Effector CD8-positive, alpha-beta T cell (primary cell): ENCODE results near the gene CADM2.

Source experiments
- DNase-seq: peaks from one replicate; lab custom pipeline; 2025; lab: John Stamatoyannopoulos, UW

The CADM2 gene

GRCh38 chr3:85321892-85322291 is 363.1 kb downstream of the CADM2 start:
- DNase-seq: no peak

GRCh38 chr3:85330071-85330470 is 371.3 kb downstream of the CADM2 start:
- DNase-seq: no peak

GRCh38 chr3:85337895-85338294 is 379.1 kb downstream of the CADM2 start:
- no peak for DNase-seq

GRCh38 chr3:85342915-85343314 is 384.1 kb downstream of the CADM2 start:
- DNase-seq: no peak

- DNase-seq: no peak
These were observed 396.8 kb downstream of the CADM2 start for GRCh38 chr3:85355572-85355971.

GRCh38 chr3:85360742-85361387 is 402.1 kb downstream of the CADM2 start:
- DNase-seq: no peak

- no peak for DNase-seq
These were observed 405.6 kb downstream of the CADM2 start for GRCh38 chr3:85364296-85364909.

GRCh38 chr3:85370341-85370740 is 411.6 kb downstream of the CADM2 start:
- DNase-seq: no peak

GRCh38 chr3:85376131-85376530 is 417.3 kb downstream of the CADM2 start:
- no peak for DNase-seq

- DNase-seq: no peak
These were observed 418.3 kb downstream of the CADM2 start for GRCh38 chr3:85377115-85377514.

- DNase-seq: no peak
These were observed 425.6 kb downstream of the CADM2 start for GRCh38 chr3:85384372-85384771.

GRCh38 chr3:85387913-85388505 is 429.2 kb downstream of the CADM2 start:
- no peak for DNase-seq

GRCh38 chr3:85394424-85394823 is 435.6 kb downstream of the CADM2 start:
- DNase-seq: no peak

- no peak for DNase-seq
These were observed 438.6 kb downstream of the CADM2 start for GRCh38 chr3:85397434-85397833.

- DNase-seq: no peak
These were observed 467.3 kb downstream of the CADM2 start for GRCh38 chr3:85426121-85426520.

- DNase-seq: no peak
These were observed 468.7 kb downstream of the CADM2 start for GRCh38 chr3:85427467-85427866.

- no peak for DNase-seq
These were observed 473.3 kb downstream of the CADM2 start for GRCh38 chr3:85432081-85432480.

GRCh38 chr3:85433319-85433718 is 474.5 kb downstream of the CADM2 start:
- DNase-seq: no peak

GRCh38 chr3:85455561-85456200 is 496.9 kb downstream of the CADM2 start:
- no peak for DNase-seq

- no peak for DNase-seq
These were observed 515.5 kb downstream of the CADM2 start for GRCh38 chr3:85474241-85474640.

GRCh38 chr3:85475346-85475745 is 516.6 kb downstream of the CADM2 start:
- DNase-seq: no peak

GRCh38 chr3:85476891-85477495 is 518.2 kb downstream of the CADM2 start:
- no peak for DNase-seq
